HG03432 (cell line): ENCODE results near the gene RNF41.
"Not testable (repeated sequence)": the region's sequence is repeated elsewhere in the genome, so short reads cannot be mapped to it uniquely, and the experiment has no call there.

Experiments used
- ATAC-seq: cut with Tn5 transposase; IDR thresholded peaks from one replicate; pipeline ENCODE4 v1.9.1; 2021; ENCODE audit warnings: mild to moderate bottlenecking, moderate library complexity; ENCODE audit not compliant: unreplicated experiment

RNF41 gene

GRCh38 chr12:56213878-56214277, 7.8 kb downstream of the RNF41 start:
- ATAC-seq, result no peak

GRCh38 chr12:56212361-56212760, 9.4 kb downstream of the RNF41 start:
- no peak for ATAC-seq

- ATAC-seq, result no peak
Measured at GRCh38 chr12:56208006-56208405, 13.7 kb downstream of the RNF41 start.

GRCh38 chr12:56206452-56207166, 15.1 kb downstream of the RNF41 start:
- peak; percentile 59 for ATAC-seq

- no peak for ATAC-seq
Measured at GRCh38 chr12:56205445-56205844, 16.3 kb downstream of the RNF41 start.

- ATAC-seq, result no peak
Measured at GRCh38 chr12:56204275-56204674, 17.4 kb downstream of the RNF41 start.

- ATAC-seq, result no peak
Measured at GRCh38 chr12:56202838-56203237, 18.9 kb downstream of the RNF41 start.

- ATAC-seq, result no peak
Measured at GRCh38 chr12:56202366-56202765, 19.4 kb downstream of the RNF41 start.

- ATAC-seq, result no peak
Measured at GRCh38 chr12:56198836-56199235, 22.9 kb downstream of the RNF41 start.

GRCh38 chr12:56197921-56198635, 23.6 kb downstream of the RNF41 start:
- no peak for ATAC-seq

- not testable (repeated sequence) for ATAC-seq
Measured at GRCh38 chr12:56196818-56197550, 24.7 kb downstream of the RNF41 start.

- ATAC-seq, result no peak
Measured at GRCh38 chr12:56193025-56193578, 28.6 kb downstream of the RNF41 start.

GRCh38 chr12:56192582-56192981, 29.1 kb downstream of the RNF41 start:
- ATAC-seq, result no peak

GRCh38 chr12:56190695-56191155, 31.0 kb downstream of the RNF41 start:
- no peak for ATAC-seq

- peak; percentile 37 for ATAC-seq
Measured at GRCh38 chr12:56189918-56190694, 31.6 kb downstream of the RNF41 start.

- peak; percentile 87 for ATAC-seq
Measured at GRCh38 chr12:56189099-56189917, 32.4 kb downstream of the RNF41 start, which contains the start of gene SMARCC2. Gene SMARCC2, minus strand, starts transcription at chr12:56189483. Its CDS starts 22 bp downstream, at chr12:56189461.

GRCh38 chr12:56188778-56189098, 33.0 kb downstream of the RNF41 start:
- ATAC-seq, result no peak

GRCh38 chr12:56188131-56188777, 33.5 kb downstream of the RNF41 start:
- ATAC-seq, result no peak

GRCh38 chr12:56186957-56187356, 34.8 kb downstream of the RNF41 start:
- ATAC-seq, result no peak
